HG02642 (cell line): ENCODE results near the gene ARMS2.

Experiments used
- ATAC-seq: cut with Tn5 transposase; IDR thresholded peaks from one replicate; pipeline ENCODE4 v1.9.1; 2021; ENCODE audit warnings: mild to moderate bottlenecking; ENCODE audit not compliant: unreplicated experiment, poor library complexity

Gene ARMS2

GRCh38 chr10:122468926-122469781, 14.7 kb downstream of the ARMS2 start:
- ATAC-seq, result no peak

- no peak for ATAC-seq
Measured at GRCh38 chr10:122469848-122470247, 15.4 kb downstream of the ARMS2 start.

GRCh38 chr10:122471531-122472177, 17.2 kb downstream of the ARMS2 start:
- ATAC-seq, result no peak

GRCh38 chr10:122473116-122473515, 18.7 kb downstream of the ARMS2 start:
- no peak for ATAC-seq

- ATAC-seq, result no peak
Measured at GRCh38 chr10:122474131-122474818, 19.8 kb downstream of the ARMS2 start.

GRCh38 chr10:122475100-122475499, 20.6 kb downstream of the ARMS2 start:
- no peak for ATAC-seq

GRCh38 chr10:122475591-122476332, 21.3 kb downstream of the ARMS2 start:
- ATAC-seq, result no peak

GRCh38 chr10:122476333-122476695, 21.9 kb downstream of the ARMS2 start:
- ATAC-seq, result no peak

GRCh38 chr10:122477436-122477835, 23.0 kb downstream of the ARMS2 start:
- ATAC-seq, result no peak

- ATAC-seq, result no peak
Measured at GRCh38 chr10:122478971-122479370, 24.5 kb downstream of the ARMS2 start.

GRCh38 chr10:122480146-122480833, 25.8 kb downstream of the ARMS2 start:
- ATAC-seq, result no peak

- ATAC-seq, result no peak
Measured at GRCh38 chr10:122481296-122482056, 27.0 kb downstream of the ARMS2 start.

- ATAC-seq, result no peak
Measured at GRCh38 chr10:122484276-122485060, 30.0 kb downstream of the ARMS2 start.

- no peak for ATAC-seq
Measured at GRCh38 chr10:122485670-122486069, 31.2 kb downstream of the ARMS2 start.

- no peak for ATAC-seq
Measured at GRCh38 chr10:122486406-122487080, 32.1 kb downstream of the ARMS2 start.

GRCh38 chr10:122487174-122487765, 32.8 kb downstream of the ARMS2 start:
- no peak for ATAC-seq

GRCh38 chr10:122490268-122490667, 35.8 kb downstream of the ARMS2 start:
- no peak for ATAC-seq
